GM18511 (cell line): ENCODE measurements around the gene PSAT1.

Experiments used
- ATAC-seq: cut with Tn5 transposase; IDR thresholded peaks from one replicate; pipeline ENCODE4 v1.9.1; 2021; ENCODE audit warnings: mild to moderate bottlenecking, moderate library complexity; ENCODE audit not compliant: unreplicated experiment

Gene PSAT1

DNA sequence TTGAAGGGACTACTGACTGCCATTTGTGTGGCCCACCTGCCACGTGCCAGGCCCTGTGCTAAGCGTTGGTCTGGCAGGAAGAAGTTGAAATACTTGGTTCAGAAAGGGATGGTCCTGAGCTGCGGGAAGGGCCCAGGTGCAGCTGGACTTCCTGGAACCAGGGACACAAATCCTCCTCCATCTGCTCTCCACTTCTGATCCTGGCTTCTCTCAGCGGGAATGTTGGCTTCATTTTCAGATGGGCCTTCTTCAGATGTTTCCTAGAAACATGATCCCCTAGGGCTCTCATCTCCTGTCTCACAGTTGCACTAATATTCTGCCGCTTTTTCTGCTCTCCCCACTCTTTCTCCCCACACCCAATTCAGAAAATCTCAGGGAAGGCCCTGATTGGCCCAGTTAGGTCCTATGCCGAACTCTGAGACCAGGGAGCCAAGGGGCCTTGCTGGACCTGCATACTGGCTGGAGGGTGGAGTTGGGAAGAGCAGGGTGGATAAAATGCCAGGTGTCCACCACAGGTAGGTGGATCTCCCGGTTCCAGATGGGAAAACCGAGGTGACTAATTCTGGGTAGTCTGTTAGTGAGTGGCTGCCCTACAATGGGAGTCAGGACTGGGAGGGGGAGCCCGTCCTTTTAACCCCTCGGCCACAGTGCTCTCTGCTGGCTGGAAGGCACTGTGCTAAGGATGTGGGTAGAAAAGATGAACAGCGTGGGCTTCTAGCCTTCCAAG lies 19.4 kb downstream of the PSAT1 start:
- ATAC-seq, result no peak

DNA sequence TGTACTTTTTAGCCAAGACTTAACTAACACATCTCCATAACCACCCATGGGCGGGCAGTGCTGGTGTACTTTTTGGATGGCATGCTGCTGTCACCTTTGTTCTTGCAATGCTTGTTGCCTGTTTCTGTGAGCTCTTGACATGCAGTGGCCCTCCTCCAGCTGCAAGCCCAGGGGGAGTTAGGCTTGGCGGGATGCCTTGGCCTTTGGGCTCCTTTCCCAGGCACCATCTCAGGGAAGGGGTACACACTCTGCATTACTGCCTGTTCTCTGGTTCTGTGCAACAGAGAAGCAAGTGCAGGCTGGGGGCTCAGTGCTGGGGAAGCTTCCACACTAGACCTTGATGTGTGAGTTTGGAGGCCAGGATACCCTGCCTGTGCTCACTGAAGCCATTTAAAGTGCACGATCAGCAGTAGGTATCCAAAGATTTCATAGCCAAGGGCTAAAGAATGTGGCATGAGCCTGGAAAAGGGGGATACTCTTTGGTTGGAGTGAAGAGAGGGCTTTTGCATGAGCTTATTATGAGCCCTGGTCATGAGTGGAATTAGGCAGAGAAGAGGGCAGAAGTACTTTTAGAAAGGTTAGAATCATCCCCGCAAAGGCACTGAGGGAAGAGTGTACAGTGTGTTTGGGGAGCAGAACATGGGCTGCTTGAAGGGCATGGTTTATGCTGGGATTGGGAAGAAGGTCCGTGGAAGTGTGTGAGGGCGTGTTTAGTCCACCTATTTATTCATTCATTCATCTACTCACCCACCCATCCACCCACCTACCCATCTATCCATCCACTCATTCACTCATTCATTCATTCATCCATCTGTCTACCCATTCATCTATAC lies 22.5 kb downstream of the PSAT1 start:
- ATAC-seq, result no peak

DNA sequence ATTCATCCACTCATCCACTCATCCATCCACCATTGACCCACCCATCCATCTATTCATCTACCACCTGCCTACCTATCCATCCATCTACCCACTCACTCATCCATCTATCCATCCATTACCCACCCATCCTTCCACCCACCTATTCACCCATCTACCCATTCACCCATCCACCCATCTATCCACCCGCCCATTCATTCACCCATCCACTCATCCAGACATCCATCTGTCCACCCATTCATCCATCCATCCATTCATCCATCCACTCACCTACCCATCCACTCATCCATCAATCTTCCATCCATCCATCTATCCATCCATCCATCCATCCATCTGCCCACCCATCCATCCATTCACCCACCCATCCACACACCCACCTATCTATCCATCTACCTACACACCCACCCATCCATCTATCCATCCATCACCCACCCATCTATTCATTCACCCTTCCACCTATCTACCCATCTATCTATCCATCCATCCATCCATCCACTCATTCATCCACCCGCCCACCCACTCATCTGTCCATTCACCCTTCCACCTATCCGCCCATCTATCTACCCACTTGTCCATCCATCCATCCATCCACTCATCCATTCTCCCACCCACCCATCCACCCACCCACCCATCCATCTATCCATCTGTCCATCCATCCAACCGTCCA lies 23.2 kb downstream of the PSAT1 start:
- no peak for ATAC-seq

DNA sequence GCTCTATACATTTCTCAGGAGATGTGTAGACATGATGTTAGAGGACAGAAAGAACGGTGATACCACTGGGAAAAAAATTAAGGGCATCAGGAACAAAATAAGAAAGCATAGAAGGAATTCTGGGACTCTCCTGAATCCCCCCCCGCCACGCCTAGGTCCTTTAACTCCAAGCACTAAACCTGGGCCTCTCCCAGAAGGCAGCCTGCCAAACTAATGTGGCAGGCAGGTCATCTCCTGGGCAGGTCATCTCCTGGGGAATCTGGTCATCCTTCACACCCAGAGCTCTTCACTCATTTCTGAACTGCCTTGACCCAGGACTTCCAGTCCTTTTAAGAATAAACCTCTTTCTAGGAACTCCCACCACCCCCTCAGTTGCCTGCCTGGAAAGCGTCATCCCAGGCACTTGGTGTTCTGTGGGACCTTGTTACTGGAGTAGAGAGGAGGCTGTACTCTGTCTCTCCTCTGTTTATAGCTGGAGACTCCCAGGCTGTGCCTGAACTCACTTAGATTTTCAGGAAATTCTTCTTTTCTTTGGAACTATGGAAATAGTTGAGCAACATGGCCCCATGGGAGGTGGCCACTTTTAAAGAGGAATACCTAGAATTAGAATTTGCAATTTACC lies 24.1 kb downstream of the PSAT1 start:
- ATAC-seq, result no peak

DNA sequence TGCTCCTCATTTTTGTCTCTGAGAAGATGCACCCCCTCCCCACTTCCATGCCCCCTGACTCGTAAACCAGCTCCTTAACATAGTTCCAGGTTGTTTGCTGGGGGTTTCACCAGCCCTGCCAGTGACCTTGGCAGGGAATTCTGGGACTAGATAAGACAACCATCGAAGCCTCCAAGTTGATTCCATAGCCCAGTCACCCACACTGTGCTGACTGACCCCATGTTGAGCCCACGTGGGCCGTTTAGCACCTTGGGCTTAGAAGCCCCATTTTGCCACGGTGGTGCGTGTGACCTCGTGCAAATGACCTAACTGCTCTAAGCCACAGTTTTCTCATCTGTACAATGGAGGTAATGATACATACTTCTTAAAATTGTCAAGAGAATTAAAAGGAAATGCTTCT lies 24.6 kb downstream of the PSAT1 start:
- no peak for ATAC-seq

DNA sequence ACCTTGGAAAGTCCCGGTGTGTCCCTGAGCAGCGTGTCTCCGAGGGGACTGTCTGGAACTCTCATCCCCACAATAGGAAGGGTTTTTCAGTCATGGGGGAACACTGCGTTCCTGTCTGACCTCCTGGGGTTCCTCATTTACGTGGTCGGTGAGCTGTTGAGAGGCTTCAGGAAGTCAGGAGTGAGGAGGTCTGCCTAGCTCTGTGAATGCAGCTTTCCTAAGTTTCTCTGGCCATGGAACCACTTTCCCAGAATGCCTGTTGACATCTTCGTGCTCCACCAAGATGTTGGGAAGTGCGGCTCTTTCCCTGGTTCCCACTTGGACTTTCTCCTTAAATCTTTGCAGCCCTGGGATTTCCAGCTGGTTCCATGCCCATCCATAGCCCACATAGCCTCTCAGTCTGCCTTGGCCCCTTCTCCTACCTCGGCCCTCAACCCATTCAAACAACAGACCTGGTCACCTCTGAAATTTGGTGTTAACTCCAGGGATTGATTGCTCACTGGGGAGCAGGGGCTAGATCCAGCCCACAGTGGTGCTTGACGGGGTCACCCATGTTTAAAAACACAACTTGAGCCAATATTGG lies 27.2 kb downstream of the PSAT1 start:
- ATAC-seq, result no peak

GRCh38 chr9:78324682-78325081 lies 27.8 kb downstream of the PSAT1 start:
- no peak for ATAC-seq

- ATAC-seq, result no peak
Observed at GRCh38 chr9:78325343-78325742, 28.4 kb downstream of the PSAT1 start.

- no peak for ATAC-seq
Observed at GRCh38 chr9:78325846-78326360, 29.0 kb downstream of the PSAT1 start.

DNA sequence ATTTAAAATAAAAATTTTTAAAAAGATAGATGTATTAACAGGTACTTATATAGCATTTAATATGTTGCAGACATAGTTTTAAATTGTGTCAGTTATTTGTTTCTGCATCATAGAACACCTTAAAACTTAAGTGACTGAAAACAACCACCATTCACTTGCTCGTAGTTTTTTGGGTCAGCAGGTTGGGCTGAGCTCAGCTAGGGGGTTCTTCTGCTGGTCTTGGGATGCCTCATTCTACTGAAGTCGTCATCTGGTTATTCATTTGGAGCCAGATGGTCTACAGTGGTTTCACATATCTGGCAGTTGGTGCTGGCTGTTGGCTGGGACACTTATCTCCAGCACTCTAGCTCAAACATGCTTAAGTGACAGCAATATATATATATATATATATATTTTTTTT lies 29.6 kb downstream of the PSAT1 start:
- ATAC-seq, result no peak

GRCh38 chr9:78332381-78332780 lies 35.5 kb downstream of the PSAT1 start:
- ATAC-seq, result no peak

DNA sequence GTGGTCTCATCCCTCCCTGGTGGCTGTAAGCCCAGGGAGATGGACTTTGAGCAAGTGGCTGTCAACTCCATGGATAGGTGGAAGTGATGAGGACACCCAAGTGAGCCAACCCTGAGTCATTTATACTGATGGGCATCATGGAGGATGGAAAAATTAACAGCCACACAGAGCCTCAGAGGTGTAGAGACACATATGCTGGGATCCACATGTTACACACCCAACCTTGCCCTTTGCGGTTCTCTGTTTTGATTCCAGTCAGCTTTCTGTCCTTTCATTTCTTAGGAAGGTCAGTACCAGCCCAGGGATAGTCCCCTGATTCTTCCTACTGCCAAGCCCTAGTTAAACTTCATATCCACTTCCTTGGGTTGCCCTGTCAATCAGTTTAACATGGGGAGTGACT lies 51.9 kb downstream of the PSAT1 start:
- ATAC-seq, result no peak

GRCh38 chr9:78351816-78352215 lies 54.9 kb downstream of the PSAT1 start:
- ATAC-seq, result no peak

- no peak for ATAC-seq
Observed at GRCh38 chr9:78354324-78354973, 57.5 kb downstream of the PSAT1 start.

- ATAC-seq, result no peak
Observed at GRCh38 chr9:78354989-78355388, 58.1 kb downstream of the PSAT1 start.

GRCh38 chr9:78356634-78357033 lies 59.7 kb downstream of the PSAT1 start:
- ATAC-seq, result no peak

DNA sequence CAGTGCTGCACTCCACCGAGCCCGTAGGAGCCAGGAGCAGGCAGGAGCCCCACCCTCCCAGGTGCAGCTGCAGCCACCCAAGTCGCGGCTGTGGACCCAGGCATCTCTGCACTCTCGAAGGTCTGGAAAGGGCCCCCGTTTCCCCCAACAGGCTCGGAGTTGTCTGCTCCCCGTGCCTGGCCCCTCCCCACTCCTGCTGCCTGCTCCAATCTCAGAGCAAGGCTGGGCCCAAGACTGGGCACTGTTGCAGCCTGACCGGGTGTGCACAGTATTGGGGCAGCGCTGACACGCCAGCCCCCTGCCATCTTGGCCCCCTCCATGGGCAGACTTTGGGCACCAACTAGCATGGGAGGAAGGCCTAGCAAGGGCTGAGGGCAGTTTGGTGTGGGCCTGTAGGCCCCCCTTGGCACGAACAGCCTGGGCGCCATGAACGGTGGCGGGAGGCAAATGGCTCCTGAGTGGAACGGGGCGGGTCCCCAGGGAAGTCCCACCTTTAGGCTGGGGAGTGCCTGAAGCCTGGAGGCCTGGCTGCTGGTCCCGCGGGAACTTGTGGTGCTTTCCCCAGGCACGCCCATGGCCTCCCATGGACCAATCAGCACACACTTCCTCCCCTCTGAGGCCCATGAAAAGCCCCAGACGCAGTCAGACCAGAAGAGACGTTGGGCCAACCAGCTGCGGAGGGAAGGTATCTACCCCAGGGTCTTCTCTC lies 60.4 kb downstream of the PSAT1 start:
- ATAC-seq, result no peak

- no peak for ATAC-seq
Observed at GRCh38 chr9:78358329-78359051, 61.6 kb downstream of the PSAT1 start.

GRCh38 chr9:78363221-78363620 lies 66.3 kb downstream of the PSAT1 start:
- no peak for ATAC-seq
